GM12801 (cell line): ENCODE data around the gene LY86.

Source experiments
- TF ChIP-seq, protein P1 (sequence below): IDR thresholded peaks from one replicate; pipeline ENCODE4 v1.5.1; 2011; ENCODE audit warnings: control low read depth; ENCODE audit not compliant: insufficient read length; ENCODE audit errors: extremely low read depth

Gene LY86

DNA sequence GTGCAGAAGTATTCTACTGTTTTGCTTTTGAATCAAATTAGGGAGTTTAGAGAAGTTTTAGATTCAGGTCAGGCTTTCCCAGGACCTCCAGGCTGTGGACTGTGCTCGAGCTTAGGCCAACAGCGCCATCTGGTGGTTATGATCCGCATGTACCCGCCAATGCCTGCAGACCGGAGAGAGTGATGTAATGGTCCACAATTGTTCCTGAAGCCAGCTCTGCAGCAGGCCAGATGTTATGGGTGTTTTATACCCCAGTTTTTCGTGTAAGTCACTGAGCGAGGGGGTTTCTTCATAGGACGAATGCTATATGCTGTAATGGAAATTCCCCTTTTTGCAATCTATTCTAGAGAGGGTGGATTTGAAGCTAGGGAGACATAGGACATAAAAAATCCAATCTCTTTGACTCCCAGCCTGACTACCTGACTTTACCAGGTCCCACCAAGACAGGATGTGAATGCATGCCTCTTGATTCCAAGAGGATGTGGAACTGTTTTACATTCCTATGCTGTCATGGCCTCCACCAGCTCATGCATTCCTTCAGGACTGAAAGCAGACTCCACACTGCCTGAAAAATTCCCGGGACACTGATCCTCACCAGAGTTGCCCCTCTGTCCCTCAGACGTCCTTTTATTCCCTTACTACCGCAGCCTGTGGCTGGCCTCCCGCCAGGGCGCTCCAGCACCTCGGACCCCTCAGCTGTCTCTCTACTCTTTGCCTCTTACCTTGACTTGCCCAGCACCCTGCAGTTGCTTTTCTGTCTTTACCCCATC lies 41.2 kb upstream of the LY86 start:
- TF ChIP-seq, protein P1, sequence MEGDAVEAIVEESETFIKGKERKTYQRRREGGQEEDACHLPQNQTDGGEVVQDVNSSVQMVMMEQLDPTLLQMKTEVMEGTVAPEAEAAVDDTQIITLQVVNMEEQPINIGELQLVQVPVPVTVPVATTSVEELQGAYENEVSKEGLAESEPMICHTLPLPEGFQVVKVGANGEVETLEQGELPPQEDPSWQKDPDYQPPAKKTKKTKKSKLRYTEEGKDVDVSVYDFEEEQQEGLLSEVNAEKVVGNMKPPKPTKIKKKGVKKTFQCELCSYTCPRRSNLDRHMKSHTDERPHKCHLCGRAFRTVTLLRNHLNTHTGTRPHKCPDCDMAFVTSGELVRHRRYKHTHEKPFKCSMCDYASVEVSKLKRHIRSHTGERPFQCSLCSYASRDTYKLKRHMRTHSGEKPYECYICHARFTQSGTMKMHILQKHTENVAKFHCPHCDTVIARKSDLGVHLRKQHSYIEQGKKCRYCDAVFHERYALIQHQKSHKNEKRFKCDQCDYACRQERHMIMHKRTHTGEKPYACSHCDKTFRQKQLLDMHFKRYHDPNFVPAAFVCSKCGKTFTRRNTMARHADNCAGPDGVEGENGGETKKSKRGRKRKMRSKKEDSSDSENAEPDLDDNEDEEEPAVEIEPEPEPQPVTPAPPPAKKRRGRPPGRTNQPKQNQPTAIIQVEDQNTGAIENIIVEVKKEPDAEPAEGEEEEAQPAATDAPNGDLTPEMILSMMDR: peak; percentile 47

DNA sequence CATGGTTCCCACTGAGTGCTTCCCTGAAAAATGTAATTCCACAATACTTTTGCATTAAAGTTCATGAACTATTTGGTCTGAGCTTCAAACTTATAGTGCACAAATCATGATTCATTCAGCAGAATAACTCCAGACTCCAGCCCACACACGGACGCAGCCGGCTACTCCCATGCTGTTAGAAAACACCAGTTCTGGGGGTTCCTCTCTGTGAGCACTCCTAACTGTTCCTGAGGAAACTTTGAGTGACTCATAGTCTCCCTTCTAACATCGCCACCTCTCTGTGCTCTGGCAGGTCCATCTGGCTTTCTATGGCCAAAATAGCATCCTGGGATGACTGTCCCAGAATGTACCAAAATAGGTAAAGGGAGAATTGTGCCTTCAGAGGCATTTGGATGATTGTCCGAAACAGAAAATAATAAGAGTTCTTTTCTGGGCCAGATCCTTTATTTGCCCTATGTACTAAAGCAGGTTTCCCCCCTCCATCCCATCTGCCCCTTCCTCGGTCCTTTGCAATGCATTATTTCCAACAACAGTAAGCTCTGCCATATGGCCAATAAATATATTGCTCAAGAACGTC lies 32.3 kb upstream of the LY86 start:
- TF ChIP-seq, protein P1: no peak

DNA sequence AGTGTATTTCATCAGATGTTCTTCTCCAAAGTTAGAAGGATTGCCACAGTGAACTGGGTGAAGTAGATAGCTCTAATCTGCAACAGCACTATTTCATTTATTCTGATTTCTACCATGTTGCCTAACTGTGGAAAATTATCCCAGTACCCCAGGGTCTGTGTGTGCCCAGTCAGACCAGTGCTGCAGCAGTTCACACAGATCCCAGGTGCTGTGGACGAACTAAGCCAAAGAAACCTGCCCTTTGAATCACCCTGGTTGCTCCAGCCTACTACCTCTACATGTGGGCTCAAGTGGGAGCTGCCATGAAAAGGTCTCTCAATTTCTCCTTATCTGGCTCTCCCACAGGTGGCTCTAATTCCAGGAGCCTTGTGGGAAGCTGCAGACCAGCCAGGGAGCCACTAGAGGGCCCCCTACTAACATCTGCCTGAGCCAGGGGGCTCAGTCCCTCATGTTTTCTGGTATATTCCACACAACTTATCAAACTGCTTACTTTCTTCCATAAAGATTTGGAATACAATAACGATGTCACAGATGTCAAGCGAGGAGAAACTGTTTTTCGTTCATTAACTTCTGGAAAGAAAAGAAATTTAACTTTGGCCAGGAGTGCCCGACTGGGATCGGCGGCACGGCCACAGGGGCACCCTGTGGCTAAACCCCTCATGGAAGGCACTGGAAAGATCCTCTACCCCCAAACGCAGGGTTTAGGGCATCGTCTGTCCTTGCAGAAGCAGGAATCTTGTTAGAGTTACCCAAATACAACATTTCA lies 31.6 kb upstream of the LY86 start:
- TF ChIP-seq, protein P1: peak; percentile 51

DNA sequence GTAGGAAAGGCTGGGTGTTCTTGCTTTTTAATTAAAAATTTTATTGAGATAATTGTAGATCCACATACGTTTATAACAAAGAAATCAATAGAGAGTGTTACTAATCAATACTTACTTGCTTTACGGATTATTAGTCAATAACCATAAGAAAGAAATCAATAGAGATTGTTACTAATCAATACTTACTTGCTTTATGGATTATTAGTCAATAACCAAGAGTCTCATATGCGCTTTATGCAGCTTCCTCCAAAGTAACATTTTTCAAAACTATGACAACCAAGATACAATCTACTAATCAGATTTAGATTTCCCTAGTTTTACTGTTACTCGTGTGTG lies 31.0 kb upstream of the LY86 start:
- TF ChIP-seq, protein P1: no peak

DNA sequence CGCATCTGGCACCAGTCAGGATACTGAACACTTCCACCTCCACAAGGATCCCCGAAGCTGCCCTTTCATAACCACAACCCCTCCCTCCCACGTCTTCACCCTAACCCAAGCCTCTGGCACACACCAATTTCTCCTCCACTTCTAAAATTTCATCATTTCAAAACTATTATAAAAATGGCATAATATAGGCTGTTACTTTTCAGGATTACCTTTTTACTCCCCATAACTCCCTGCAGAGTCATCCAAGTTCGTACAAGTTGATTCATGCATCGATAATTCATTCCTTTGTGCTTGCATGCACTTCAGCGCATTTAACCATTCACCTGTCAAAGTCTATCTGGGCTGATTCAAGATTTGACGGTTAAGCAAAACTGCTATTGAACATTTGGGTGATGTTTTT lies 30.6 kb upstream of the LY86 start:
- TF ChIP-seq, protein P1: no peak

DNA sequence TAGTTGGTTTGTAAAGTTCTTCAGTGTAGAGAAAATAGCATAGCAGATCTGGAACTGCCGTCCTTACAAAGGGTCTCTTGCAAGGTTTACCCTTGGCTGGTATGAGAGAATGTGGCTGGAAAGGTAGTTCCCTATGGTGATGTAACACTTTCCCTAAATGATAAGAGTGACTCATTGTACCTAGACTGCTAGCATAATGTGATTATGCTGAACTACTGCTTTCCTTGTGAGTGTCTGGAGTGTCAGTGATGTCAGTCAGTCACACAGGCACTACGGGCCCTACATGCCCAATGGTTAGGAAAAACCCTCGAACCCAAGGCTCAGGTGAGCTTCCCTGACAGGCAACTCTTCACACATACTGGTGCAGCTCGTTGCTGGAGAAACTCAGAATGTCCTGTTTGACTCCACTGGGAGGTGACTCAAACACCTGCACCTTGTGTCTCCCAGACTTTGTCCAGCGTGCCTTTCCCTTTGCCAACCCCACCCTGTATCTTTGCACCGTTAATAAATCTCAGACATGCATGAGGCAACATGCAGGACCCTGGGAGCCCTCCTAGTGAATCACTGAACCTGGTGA lies 28.4 kb upstream of the LY86 start:
- TF ChIP-seq, protein P1: no peak

DNA sequence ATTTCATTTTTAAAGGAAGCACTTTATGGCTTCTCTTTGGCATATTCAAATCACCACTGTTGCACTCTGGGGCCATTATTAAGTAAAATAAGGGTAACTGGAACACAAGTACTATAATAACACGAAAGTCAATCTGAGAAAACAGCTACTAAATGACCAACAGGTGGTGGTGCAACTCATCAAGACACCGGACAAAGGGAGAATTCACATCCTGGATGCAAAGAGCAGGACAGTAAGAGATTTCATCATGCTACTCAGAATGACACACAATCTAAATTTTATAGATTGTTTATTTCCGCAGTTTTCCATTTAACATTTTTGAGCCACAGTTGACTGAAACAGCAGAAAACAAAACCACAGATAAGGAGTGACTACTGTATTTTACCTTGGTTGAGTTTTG lies 27.6 kb upstream of the LY86 start:
- TF ChIP-seq, protein P1: no peak
